GM18951 (cell line): Measurements from ENCODE around the gene CREB1.

Source experiments
- POLR2A ChIP-seq: IDR thresholded peaks from 4 replicates; pipeline ENCODE4 v1.6.1; 2011; ENCODE audit warnings: mild to moderate bottlenecking; ENCODE audit not compliant: insufficient read length, insufficient read depth; ENCODE audit errors: extremely low read depth
- in situ Hi-C: fragments of 300-500 bp; cut with MboI; formaldehyde crosslinking; loops from one replicate; pipeline ENCODE4 v1.12.0; 2022; ENCODE audit warnings: low sequenced_read_pairs, mixed read lengths, inconsistent platforms; ENCODE audit not compliant: unreplicated experiment

CREB1 gene

DNA sequence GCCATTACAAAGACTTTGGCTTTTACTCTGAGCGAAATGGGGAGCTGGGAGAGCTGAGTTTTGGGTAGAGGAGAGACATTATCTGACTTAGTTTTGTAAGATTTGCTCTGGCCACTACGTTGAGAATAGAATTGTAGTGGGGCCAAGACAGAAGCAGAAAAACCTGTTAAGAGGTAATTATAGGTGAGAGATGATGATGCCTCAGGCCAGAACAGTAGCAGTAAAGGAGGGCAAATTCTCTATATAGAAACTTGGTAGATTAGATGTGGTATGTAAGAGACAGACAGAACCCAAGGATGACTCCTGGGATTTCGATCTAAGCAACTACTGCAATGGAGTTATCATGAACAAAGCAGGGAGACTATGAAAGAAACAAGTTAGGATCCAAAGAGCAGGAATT lies 17.4 kb upstream of the CREB1 start:
- TF ChIP-seq POLR2A, result no peak
- in situ Hi-C loops, result no loop called here

DNA sequence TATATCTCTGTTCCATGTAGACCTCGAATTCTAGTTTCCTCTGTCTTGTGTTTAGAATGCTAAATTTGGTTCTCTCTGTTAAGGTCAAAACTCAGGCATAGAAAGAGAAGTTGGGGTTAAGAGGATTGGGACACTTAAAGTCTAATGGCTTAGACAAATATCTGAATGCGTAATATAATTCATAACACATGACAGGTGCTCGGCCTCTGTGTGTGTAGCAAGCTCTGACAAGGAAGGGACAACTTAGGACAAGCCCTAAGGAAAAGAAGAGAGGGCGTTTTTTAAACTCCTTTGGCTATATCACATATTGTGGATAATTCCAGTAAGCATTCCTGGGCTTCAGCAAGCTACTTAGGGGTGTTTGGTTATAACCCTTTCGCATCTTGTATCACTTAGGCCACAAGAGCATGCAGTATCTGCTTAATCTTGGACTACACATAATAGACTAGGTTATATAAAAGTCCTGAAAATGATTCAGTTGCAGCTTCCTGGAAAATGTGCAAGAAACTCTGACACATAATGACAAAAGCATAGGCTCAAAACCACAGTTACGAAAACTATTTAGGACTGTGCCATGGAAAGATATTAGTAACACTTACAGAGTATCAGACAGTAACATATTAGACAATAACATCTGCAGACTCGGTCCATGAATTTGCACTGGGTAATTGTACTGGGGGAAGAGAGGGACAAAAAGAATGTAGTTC lies 16.1 kb upstream of the CREB1 start:
- in situ Hi-C loops, result no loop called here
- no peak for TF ChIP-seq POLR2A

DNA sequence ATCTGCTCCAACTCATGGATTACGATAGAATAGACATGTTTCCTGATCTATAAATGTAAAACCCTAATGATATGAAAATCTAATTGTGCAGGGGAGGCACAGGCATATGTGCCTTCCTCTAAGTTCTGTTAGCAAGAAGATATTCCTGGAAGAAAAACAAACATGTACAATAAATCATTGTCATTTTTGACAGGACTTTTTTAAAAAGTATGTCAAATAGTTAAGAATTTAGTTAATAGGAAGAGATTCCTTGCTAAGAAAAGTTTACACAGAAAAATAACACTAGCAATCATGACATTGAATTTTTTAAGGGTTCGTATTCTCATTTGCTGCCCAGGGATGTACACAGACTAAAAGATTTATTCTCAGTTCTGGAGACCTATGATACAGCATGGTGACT lies 15.3 kb upstream of the CREB1 start:
- in situ Hi-C loops, result no loop called here
- TF ChIP-seq POLR2A, result no peak

DNA sequence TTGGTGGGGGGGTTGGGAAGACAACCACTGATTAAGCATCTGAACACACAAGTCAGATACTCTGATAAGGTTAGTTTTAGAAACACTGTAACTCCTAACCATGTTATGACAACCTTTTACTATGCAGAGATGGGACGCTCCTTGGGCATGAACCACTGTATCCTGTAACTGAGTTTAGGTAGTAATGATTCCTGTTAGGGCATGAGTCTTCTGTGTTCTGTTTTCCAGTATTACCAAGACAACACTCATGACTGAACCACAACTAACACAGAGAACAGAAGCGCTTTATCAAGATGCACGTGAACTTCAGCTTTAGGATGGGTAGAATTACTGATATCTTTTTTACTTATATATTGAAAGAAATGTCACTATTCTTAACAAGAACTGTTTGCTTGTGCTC lies 14.1 kb upstream of the CREB1 start:
- in situ Hi-C loops, result no loop called here

DNA sequence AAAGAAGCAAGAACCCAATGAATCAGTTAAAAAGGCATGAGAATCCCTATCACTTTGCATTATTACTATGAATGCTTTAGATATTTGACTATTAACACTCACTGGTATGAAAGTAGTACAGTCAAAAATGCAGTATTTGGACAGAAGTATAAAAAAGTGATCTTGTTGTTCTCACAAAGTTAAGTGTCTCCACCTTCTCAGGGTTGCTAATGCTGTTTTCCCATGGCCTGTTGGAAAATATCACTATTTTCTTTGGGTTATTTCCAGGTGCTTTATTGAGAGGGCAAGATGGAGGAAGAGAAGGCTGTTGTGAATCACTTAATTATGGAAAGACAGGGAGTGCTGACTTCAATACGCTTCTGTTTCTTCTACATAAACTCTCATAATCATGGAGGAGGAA lies 13.6 kb upstream of the CREB1 start:
- TF ChIP-seq POLR2A, result no peak
- in situ Hi-C loops, result no loop called here

More for the DNA sequence above, 14.1 kb upstream of the CREB1 start:
- TF ChIP-seq POLR2A, result no peak

DNA sequence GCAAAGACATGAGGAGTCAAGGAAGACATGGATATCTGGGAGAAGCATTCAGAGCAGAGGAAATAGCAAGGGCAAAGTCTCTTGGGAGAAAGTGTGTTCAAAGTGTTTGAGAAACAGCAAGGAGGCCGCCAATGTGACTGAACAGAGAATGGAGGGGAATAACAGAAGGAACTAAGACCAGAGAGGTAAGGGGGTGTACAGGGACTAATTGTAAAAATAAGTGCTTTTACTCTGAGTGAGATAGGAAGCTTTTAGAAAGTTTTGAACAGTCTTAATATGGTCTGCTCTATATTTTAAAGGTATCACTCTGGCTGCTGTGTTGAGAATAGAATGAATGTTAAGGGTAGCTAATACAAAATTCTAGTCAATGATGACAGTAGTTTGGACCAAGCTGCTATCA lies 6.8 kb upstream of the CREB1 start:
- in situ Hi-C loops, result no loop called here
- TF ChIP-seq POLR2A, result no peak

DNA sequence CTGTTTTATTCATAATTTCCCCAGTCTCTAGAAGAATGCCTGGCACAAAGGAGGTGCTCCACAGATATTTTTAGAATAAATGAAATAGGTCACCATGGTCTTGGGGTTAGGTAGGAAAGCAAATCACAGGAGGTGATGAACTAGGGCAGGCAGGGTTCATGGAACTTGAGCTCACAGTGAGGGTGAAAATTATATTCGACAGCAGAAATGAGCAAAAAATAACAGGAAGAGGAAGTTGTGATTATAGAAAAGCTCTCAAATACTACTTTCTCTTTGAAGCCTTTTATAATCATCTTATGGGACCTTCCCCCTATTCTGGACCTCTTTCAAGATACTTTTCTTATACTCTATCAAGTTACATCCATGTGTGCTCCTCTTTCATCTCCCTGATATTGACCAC lies 4.5 kb upstream of the CREB1 start:
- TF ChIP-seq POLR2A, result no peak

DNA sequence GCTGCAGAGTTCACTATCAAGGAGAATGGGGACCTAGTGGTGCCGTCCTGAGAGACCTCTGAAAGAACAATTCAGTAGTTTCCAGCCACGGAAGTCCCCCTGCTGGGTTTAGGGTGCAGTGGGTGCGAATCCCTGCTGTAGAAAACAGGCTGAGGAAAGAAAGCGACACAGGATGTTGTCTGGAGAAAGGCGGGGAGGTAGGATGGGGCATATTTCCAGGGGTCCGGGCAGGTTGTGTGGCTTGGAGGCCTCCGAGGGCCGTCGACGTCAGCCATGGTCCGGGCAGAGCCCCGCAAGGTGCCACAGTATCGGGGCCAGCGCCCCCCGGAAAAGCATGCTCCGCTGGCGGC lies 807 bp upstream of the CREB1 start:
- in situ Hi-C loops, result no loop called here
- TF ChIP-seq POLR2A, result no peak

More for the DNA sequence above, 4.5 kb upstream of the CREB1 start:
- in situ Hi-C loops, result no loop called here

DNA sequence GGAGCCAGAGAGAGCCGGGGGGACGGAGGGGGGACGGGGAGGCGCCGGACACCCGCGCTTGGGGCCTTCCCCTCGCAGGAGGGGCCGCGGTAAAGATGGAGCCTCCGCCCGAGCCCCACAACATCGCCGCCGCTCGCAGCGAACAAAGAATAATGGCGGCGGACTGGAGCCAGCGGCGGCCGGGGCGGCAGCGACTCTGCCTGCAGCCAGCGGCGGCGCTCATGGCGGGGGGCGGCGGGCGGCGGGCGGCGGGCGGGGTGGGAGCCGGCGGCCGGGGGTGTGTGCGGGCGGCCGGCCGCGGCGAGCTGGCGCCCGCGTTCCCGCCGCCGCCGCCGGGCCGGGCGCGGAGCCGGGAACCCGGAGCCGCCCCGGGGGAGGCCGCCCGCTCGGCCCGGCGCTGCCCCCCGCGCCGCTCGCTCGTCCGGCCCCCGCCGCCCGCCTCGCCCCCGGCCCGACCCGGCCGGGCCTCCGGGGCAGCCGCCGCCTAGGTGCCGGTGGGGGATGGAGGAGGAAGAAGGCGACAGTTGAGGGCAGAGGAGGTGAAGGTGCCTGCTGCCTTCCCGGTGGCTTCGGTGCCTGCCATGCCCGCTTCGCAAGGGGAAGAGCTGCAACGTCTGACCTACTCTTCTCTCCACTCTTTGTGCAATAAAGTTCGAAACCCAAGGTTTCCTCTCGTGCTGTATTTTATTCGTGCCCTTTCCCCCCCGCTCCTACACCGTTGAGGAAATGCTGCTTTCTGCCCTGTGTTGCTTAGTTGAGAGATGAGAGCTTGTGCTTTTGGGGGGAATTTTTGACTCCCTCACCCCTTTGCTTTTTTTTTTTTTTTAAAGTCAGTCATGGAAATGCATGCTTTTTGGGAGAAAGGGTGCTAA lies 634 bp downstream of the CREB1 start:
- in situ Hi-C loops, result no loop called here
- peak; percentile 42 for TF ChIP-seq POLR2A

DNA sequence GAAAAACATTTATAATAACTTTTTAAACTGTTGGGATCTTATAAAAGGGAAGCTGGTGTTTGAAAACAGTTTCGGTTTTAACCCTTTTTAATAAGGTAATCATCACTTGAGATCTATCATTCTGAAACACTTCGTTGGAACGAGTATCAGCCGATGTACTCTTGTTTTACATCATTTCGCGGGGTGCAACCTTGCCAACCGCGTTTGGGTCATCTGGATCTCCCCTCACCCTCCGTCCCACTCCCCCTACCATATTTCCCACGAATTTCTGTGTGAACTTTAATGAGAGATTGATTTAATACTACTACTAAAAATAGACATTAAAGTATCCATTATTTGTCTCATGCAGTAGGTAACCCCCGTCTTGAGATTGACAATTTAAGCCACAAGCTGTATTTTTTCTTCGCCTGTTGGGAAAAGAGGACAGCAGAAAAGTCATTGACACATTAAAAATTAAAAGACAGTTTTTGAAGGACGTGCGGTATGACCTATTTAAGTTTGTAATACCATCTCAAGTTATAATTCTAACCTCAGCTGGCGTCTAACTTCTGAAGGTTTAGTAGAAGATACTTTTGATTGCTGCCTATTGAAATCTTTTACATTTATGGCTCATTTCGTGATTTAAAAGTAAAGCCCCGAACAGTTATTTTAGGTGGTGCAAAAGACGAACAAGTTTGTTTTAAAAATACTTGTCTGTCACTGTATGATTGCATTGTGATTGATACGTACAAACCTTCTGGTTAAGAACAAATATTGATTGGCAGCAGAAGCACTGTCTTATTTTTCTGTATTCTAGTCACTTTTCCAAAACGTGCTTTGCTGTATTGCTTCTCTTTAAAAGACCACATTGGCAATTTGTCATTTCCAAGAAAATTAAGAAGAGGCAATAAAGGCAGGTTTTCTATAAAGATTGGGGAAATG lies 1.5 kb downstream of the CREB1 start:
- no peak for TF ChIP-seq POLR2A
- in situ Hi-C loops, result no loop called here

DNA sequence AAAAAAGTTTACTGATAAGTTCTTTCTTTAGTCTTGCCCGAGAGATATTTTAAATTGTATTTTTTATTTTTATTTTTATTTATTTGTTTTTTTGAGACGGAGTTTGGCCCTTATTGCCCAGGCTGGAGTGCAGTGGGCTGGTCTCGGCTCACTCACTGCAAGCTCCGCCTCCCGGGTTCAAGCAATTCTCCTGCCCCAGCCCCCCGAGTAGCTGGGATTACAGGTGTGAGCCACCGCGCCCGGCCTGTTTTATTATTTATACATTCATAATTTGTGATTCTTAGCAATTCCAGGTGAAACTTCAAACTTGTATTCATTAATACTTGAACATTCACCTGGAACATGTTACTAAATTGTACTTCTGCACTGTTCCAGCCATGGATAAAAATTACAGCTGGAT lies 2.9 kb downstream of the CREB1 start:
- in situ Hi-C loops, result no loop called here
- no peak for TF ChIP-seq POLR2A

DNA sequence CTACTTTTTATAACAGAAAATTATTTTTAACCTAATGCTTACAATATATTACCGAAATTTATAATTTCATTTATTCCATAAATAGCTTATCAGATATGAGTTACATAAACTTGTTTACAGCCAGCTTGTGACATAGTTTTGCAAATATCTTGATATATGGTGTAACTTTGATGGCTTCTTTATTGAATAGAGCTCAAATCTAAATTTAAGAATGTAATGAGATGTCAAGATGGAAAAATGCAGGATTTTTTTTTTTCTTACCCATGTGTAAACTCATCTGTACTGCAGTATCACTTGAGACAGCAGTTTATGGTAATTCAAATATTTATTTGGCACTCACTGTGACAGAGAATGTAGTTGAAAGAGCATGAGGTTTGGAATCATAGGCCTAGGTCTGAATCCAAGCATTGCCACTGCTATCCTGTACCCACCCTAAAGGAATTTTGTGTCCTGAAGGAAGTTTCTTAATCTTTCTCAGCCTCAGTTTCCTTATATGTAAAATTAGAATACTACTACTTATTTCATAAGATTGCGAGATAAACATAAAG lies 3.8 kb downstream of the CREB1 start:
- no peak for TF ChIP-seq POLR2A
- in situ Hi-C loops, result no loop called here

DNA sequence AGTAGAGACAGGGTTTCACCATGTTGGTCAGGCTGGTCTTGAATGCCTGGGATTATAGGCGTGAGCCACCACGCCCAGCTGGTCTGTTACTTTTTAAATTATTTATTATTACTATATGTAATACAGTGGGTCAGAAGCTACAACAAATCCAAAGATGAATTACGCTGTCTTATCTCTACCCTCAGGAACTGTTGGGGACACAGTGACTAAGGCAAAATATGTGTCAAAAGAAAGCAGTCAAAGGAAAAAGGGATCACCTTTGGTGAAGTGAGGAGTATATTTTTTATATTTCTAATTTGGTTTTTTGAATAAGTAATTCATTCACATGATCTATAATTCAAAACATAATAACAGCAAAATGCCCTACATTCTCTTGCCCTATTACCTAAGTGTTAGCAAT lies 4.7 kb downstream of the CREB1 start:
- TF ChIP-seq POLR2A, result no peak
- in situ Hi-C loops, result no loop called here
